A549 (cell line): ENCODE measurements around the gene TIMP1. TPM values are rescaled to one million over a fixed set of nuclear protein-coding genes. Genes with fewer than 3 reads are reported as not detected.
A peak's percentile ranks its signal among the peaks of the same experiment; 100 is the strongest.

Source experiments
- ATAC-seq, 2 experiments: fragments of 200-7000 bp in 1 of 2; fragments of >200 bp in 1 of 2; cut with Nextera tagmentation in 1 of 2; cut with Tn5 transposase in 1 of 2; 3 replicates each; pipeline versions ENCODE4 v1.8.0 to v1.9.1; 2018 to 2020; ENCODE audit warnings: mild to moderate bottlenecking in 1 of 2, moderate library complexity in 1 of 2
- CTCF ChIA-PET: fragments of 300-600 bp; sonication (Branson Sonifier 250); formaldehyde crosslinking; extraction: SDS; loops from one replicate; lab custom pipeline; 2021; ENCODE audit warnings: antibody characterized with exemption, inconsistent platforms; lab: Yijun Ruan, JAX
- POLR2A ChIA-PET: fragments of 350-600 bp; formaldehyde crosslinking; extraction: SDS; loops from one replicate; lab custom pipeline; 2021; ENCODE audit warnings: antibody characterized with exemption, inconsistent platforms; lab: Yijun Ruan, JAX
- DNase-seq, 2 experiments: peaks; one replicate each; pipeline versions ENCODE4 v3.0.0 to v3.0.0-alpha.2; 2011 to 2016; ENCODE audit warnings: low read depth in 1 of 2, low spot score in 1 of 2
- FAIRE-seq: peaks from 2 replicates; lab custom pipeline; 2011; peaks lifted over from hg19 to GRCh38; lab: Jason Lieb, UNC
- H3K27ac ChIP-seq, 2 experiments: fragments of >200 bp; sonication (Bioruptor Twin); formaldehyde crosslinking; 3 replicates each; pipeline ENCODE4 v1.5.1; 2016 to 2017
- H3K4me1 ChIP-seq: fragments of >200 bp; sonication (Bioruptor Twin); formaldehyde crosslinking; 3 replicates; pipeline ENCODE4 v1.6.1; 2016
- H3K4me2 ChIP-seq: fragments of >200 bp; sonication (Bioruptor Twin); formaldehyde crosslinking; 3 replicates; pipeline ENCODE4 v1.6.1; 2016
- H3K4me3 ChIP-seq: fragments of >200 bp; sonication (Bioruptor Twin); formaldehyde crosslinking; 3 replicates; pipeline ENCODE4 v1.5.1; 2016
- H3K9me3 ChIP-seq: fragments of >200 bp; sonication (Bioruptor Twin); formaldehyde crosslinking; 3 replicates; pipeline ENCODE4 v1.6.1; 2016
- BHLHE40 ChIP-seq: IDR thresholded peaks from 2 replicates; pipeline ENCODE4 v1.6.1; 2012; ENCODE audit warnings: low read depth, low read length, inconsistent platforms
- CBX2 ChIP-seq: fragments of 200-600 bp; sonication (generic); IDR thresholded peaks from 2 replicates; pipeline ENCODE4 v1.6.1; 2016; ENCODE audit warnings: low read depth, mild to moderate bottlenecking, borderline replicate concordance
- EHF ChIP-seq: fragments of 250-450 bp; sonication (Bioruptor Pico); IDR thresholded peaks from 2 replicates; pipeline ENCODE4 v1.5.0; 2020; ENCODE audit warnings: mild to moderate bottlenecking
- FOSB ChIP-seq: fragments of 250-450 bp; sonication (Bioruptor Pico); IDR thresholded peaks from 2 replicates; pipeline ENCODE4 v1.5.0; 2020; ENCODE audit warnings: mild to moderate bottlenecking, moderate library complexity
- FOXS1 ChIP-seq: fragments of 250-450 bp; sonication (Bioruptor Pico); IDR thresholded peaks from 2 replicates; pipeline ENCODE4 v1.5.0; 2020; ENCODE audit warnings: mild to moderate bottlenecking, moderate library complexity
- GATA3 ChIP-seq: IDR thresholded peaks from 2 replicates; pipeline ENCODE4 v1.6.1; 2012; ENCODE audit warnings: borderline replicate concordance
- HES2 ChIP-seq: fragments of >200 bp; sonication (Bioruptor Twin); formaldehyde crosslinking; IDR thresholded peaks from 2 replicates; pipeline ENCODE4 v1.6.1; 2016
- HEYL ChIP-seq: fragments of 250-450 bp; sonication (Bioruptor Pico); IDR thresholded peaks from 2 replicates; pipeline ENCODE4 v1.8.0; 2021; ENCODE audit warnings: mild to moderate bottlenecking, moderate library complexity
- HOXB13 ChIP-seq: fragments of 250-450 bp; sonication (Bioruptor Pico); IDR thresholded peaks from 2 replicates; pipeline ENCODE4 v1.5.0; 2020; ENCODE audit warnings: low read depth, mild to moderate bottlenecking, moderate library complexity
- HOXB5 ChIP-seq: fragments of 250-450 bp; sonication (Bioruptor Pico); IDR thresholded peaks from 2 replicates; pipeline ENCODE4 v1.5.0; 2020; ENCODE audit warnings: mild to moderate bottlenecking, moderate library complexity
- KDM1A ChIP-seq: fragments of 200-600 bp; sonication (generic); IDR thresholded peaks from 2 replicates; pipeline ENCODE4 v1.6.1; 2016; ENCODE audit warnings: low read depth, mild to moderate bottlenecking
- KDM5A ChIP-seq: fragments of 200-600 bp; sonication (generic); IDR thresholded peaks from 2 replicates; pipeline ENCODE4 v1.6.1; 2016; ENCODE audit warnings: antibody characterized with exemption, mild to moderate bottlenecking
- MAFK ChIP-seq: fragments of 450-650 bp; IDR thresholded peaks from 2 replicates; pipeline ENCODE4 v1.6.1; 2014; ENCODE audit not compliant: partially characterized antibody
- MAZ ChIP-seq: fragments of 150-350 bp; IDR thresholded peaks from 2 replicates; pipeline ENCODE4 v1.6.1; 2014; ENCODE audit warnings: antibody characterized with exemption, low read depth, low read length, borderline replicate concordance
- MYC ChIP-seq: IDR thresholded peaks from 2 replicates; pipeline ENCODE4 v1.6.1; 2012; ENCODE audit warnings: mild to moderate bottlenecking, inconsistent platforms, low read length, improper control_type of control experiment, borderline replicate concordance
- NFE2L2 ChIP-seq: fragments of 150-350 bp; conservative IDR thresholded peaks from 2 replicates; pipeline ENCODE4 v1.6.1; 2014; ENCODE audit warnings: low read length
- PBX3 ChIP-seq: IDR thresholded peaks from 2 replicates; pipeline ENCODE4 v1.6.1; 2012
- POLR2AphosphoS2 ChIP-seq: conservative IDR thresholded peaks from 2 replicates; pipeline ENCODE4 v1.6.1; 2012; ENCODE audit warnings: low read length, improper control_type of control experiment, inconsistent platforms
- RCOR1 ChIP-seq: fragments of 150-350 bp; IDR thresholded peaks from 2 replicates; pipeline ENCODE4 v1.6.1; 2014; ENCODE audit warnings: antibody characterized with exemption, low read length, low read depth
- REST ChIP-seq: fragments of 200-600 bp; sonication (generic); IDR thresholded peaks from 2 replicates; pipeline ENCODE4 v1.6.1; 2016; ENCODE audit warnings: antibody characterized with exemption, mild to moderate bottlenecking, moderate library complexity
- RFX5 ChIP-seq: fragments of 450-650 bp; IDR thresholded peaks from 2 replicates; pipeline ENCODE4 v1.7.1; 2014; ENCODE audit warnings: antibody characterized with exemption, mild to moderate bottlenecking, moderate library complexity
- SMC3 ChIP-seq: fragments of >200 bp; sonication (Bioruptor Twin); formaldehyde crosslinking; IDR thresholded peaks from 3 replicates; pipeline ENCODE4 v1.6.1; 2018; ENCODE audit warnings: inconsistent platforms
- SREBF2 ChIP-seq: fragments of 450-650 bp; IDR thresholded peaks from 2 replicates; pipeline ENCODE4 v1.6.1; 2014; ENCODE audit warnings: mild to moderate bottlenecking, moderate library complexity
- TP53 ChIP-seq: fragments of 250-450 bp; sonication (Bioruptor Pico); IDR thresholded peaks from 2 replicates; pipeline ENCODE4 v1.5.0; 2021; ENCODE audit warnings: mild to moderate bottlenecking, moderate library complexity
- ZNF302 ChIP-seq: fragments of 250-450 bp; sonication (Bioruptor Pico); IDR thresholded peaks from 2 replicates; pipeline ENCODE4 v1.9.0; 2021; ENCODE audit warnings: inconsistent platforms, mild to moderate bottlenecking, moderate library complexity
- ZSCAN20 ChIP-seq: fragments of 250-450 bp; sonication (Bioruptor Pico); IDR thresholded peaks from 2 replicates; pipeline ENCODE4 v1.8.0; 2022; ENCODE audit warnings: mild to moderate bottlenecking, moderate library complexity
- WGBS: methylation state at CpG from one replicate; pipeline ENCODE4 v1.1.6; 2017; ENCODE audit errors: missing lambda C conversion rate; 5-methylcytosine and 5-hydroxymethylcytosine counted together
- polyA plus RNA-seq, 4 experiments: library from polyadenylated mRNA; depleted of rRNA in 3 of 4; stranded (reverse); fragments of >200 nt; fragmentation: RNase III in 1 of 4; extraction: RNeasy Plus Mini Kit Qiagen cat#74134 plus additional on column Dnase treatment in 1 of 4; gene quantifications; 2 replicates in 3 of 4; 3 replicates in 1 of 4; pipeline ENCODE4 v1.2.3, GENCODE V29; 2011 to 2017
- TF ChIP-seq, protein P1 (sequence below): fragments of 450-650 bp; IDR thresholded peaks from 2 replicates; pipeline ENCODE4 v1.6.1; 2014; ENCODE audit warnings: antibody characterized with exemption

TIMP1 gene
- polyA plus RNA-seq, 2 of the 4 experiments (the other 2 are of a cell fraction), result 83.2 to 144 TPM

- no peak for TF ChIP-seq KDM5A
- no peak for TF ChIP-seq MYC
- no peak for TF ChIP-seq BHLHE40
- no peak for TF ChIP-seq PBX3
- no peak for TF ChIP-seq ZSCAN20 (CRISPR knock-in tag)
- TF ChIP-seq, protein P1, sequence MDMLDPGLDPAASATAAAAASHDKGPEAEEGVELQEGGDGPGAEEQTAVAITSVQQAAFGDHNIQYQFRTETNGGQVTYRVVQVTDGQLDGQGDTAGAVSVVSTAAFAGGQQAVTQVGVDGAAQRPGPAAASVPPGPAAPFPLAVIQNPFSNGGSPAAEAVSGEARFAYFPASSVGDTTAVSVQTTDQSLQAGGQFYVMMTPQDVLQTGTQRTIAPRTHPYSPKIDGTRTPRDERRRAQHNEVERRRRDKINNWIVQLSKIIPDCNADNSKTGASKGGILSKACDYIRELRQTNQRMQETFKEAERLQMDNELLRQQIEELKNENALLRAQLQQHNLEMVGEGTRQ, result no peak
- TF ChIP-seq MAFK, result no peak
- TF ChIP-seq RFX5, result no peak
- TF ChIP-seq KDM1A, result no peak
- TF ChIP-seq HOXB5, result no peak
- TF ChIP-seq TP53, result no peak
- TF ChIP-seq SMC3, result no peak
- no peak for TF ChIP-seq CBX2
- TF ChIP-seq MAZ, result no peak
- no peak for TF ChIP-seq RCOR1
- no peak for TF ChIP-seq GATA3
- TF ChIP-seq NFE2L2, result no peak
- no peak for TF ChIP-seq ZNF302
- POLR2A ChIA-PET, result no interaction called here
- Histone ChIP-seq H3K4me3 (no peak overlapping the region), H3K4me2 (no peak overlapping the region), H3K4me1 (peaks cover 22% of the 10 kb centered on the region; the same call in 2 of the 3 replicates), H3K27ac (peak overlapping the region in 1 of 2 experiments; percentile 60; a peak in 2 of 6 replicates), H3K9me3 (no peaks in the 10 kb centered on the region)
- DNase-seq (no peak), ATAC-seq (no peak), FAIRE-seq (no peak)
- 90% methylated on average over 9 of the region's 16 CpGs for WGBS
- CTCF ChIA-PET, result interaction anchor here (1.0 kb wide), 1 partner anchor 65 kb away, joined by 3 read pairs; no protein-coding TSS in a partner anchor
These were observed 3.5 kb upstream of the TIMP1 start for GRCh38 chrX:47578692-47579091.

GRCh38 chrX:47579537-47579936 lies 2.7 kb upstream of the TIMP1 start:
- FAIRE-seq (peak; percentile 98), ATAC-seq (no peak)
- peak overlapping the region in 1 of 2 experiments; percentile 60; a peak in 3 of 6 replicates for H3K27ac ChIP-seq
- 14% methylated on average over 8 of the region's 9 CpGs for WGBS
- POLR2A ChIA-PET, result no interaction called here
- CTCF ChIA-PET, result interaction anchor here (0.5 to 1.0 kb wide), 2 partner anchors 8 to 64 kb away, joined by 3 read pairs; no protein-coding TSS in a partner anchor
- peaks cover 22% of the 10 kb centered on the region; the same call in 2 of the 3 replicates for H3K4me1 ChIP-seq
- H3K9me3 ChIP-seq, result no peaks in the 10 kb centered on the region
- no peak overlapping the region for H3K4me3 ChIP-seq
- peak overlapping the region; percentile 51; the same call in 2 of the 3 replicates for H3K4me2 ChIP-seq
- TF ChIP-seq HOXB13 (CRISPR knock-in tag) (no peak), MAFK (peak; percentile 46)
- TF ChIP-seq, all 56 proteins: peak for 1
- peak; percentile 10 to 42 for DNase-seq

- peak overlapping the region; percentile 78 for H3K4me2 ChIP-seq
- ATAC-seq (no peak), FAIRE-seq (no peak)
- no peaks in the 10 kb centered on the region for H3K9me3 ChIP-seq
- peak overlapping the region in 1 of 2 experiments; percentile 97; a peak in 3 of 6 replicates for H3K27ac ChIP-seq
- WGBS, result 85% methylated on average over 6 of the region's 8 CpGs
- H3K4me1 ChIP-seq, result peaks cover 17% of the 10 kb centered on the region; the same call in 2 of the 3 replicates
- CTCF ChIA-PET, result interaction anchor here (0.9 to 1.4 kb wide), 2 partner anchors 31 to 42 kb away, joined by 3 to 4 read pairs; no protein-coding TSS in a partner anchor
- no peak overlapping the region; the same call in 2 of the 3 replicates for H3K4me3 ChIP-seq
- TF ChIP-seq MAZ (no peak), SREBF2 (no peak), FOSB (CRISPR knock-in tag) (no peak), REST (no peak), HES2 (no peak), TP53 (no peak), HEYL (CRISPR knock-in tag) (no peak), BHLHE40 (no peak), CBX2 (no peak), RCOR1 (no peak), POLR2AphosphoS2 (no peak), MYC (no peak), HOXB5 (no peak), FOXS1 (no peak), EHF (CRISPR knock-in tag) (no peak)
- TF ChIP-seq, all 56 proteins: peak for 0
- no peak for DNase-seq
- POLR2A ChIA-PET, result interaction anchor here (2.4 kb wide), 1 partner anchor 27 kb away, joined by 11 read pairs; no protein-coding TSS in a partner anchor
These were observed 1.1 kb downstream of the TIMP1 start for GRCh38 chrX:47583240-47583861.
